GM18511 (cell line): Measurements from ENCODE around the gene ME2.
"Not testable (repeated sequence)": the region's sequence is repeated elsewhere in the genome, so short reads cannot be mapped to it uniquely, and the experiment has no call there.

Source experiments
- ATAC-seq: cut with Tn5 transposase; IDR thresholded peaks from one replicate; pipeline ENCODE4 v1.9.1; 2021; ENCODE audit warnings: mild to moderate bottlenecking, moderate library complexity; ENCODE audit not compliant: unreplicated experiment

ME2 gene

DNA sequence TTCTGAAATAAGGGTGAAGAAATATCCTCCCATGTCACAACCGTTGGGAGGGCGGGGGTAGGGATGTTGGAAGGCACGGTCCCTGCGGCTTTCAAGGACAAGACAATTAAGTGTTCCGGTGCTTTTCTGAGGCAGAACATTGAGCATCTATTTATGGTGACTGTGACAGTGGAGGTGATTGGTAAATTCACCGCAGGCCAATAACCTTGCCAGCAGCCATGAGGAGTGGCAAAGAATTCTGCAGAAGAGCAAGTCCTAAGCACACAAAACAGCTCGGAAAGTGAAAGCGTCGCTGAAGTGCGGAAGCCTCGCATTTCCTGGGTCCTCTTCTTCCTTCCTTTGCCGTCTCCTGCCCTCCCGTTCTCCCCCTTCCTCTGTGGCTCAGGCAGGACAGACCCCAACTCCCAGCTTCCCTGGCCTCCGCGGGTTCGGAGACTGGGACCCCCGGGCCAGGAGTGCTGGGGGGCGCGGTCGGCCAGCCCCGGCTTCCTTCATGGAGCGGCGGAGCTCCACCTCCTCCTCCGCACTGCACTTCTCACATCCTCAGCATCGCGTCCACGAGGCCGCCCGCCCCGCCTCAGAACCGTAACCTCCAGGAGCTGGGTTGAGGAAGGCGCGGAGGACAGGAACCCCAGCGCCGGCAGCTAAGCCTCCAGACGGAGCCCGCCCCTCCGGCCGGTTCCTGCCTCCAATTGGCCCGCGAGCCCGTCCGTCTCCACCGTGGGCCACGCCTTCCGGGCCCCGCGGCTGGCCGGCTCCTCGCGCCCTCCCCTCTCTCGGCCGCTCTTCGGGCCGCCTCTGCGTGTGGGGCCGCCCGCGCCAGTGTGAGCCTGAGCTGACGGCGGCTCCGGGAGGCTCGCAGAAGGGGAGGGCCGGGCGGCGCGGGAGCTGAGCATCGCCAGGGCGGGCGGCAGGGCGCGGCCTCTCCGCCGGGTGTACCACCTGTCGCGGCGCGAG lies at the start of gene ME2:
TSS of gene ME2 (plus strand) at position 774 of the 957 bp plus-strand sequence. CDS start 16,703 bp downstream, outside the sequence.
- ATAC-seq: peak; percentile 95

DNA sequence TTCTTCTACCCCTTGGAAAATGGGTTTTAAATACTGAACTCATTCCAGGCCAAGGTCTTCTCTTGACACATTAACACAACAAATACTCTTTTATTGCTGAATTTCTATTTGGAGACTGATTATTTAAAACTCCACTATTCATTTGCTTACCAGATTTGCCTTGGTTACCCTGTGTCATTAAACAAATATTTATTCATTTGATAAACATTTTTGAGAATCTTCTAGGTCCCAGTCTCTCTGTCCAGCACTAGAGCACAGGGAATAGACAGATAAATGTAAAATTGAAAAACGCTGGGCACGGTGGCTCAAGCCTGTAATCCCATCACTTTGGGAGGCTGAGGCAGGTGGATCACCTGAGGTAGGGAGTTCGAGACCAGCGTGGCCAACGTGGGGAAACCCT lies 49.3 kb upstream of the ME2 start:
- ATAC-seq: no peak

- ATAC-seq: peak; percentile 60
Measured at GRCh38 chr18:50830544-50830943, 48.4 kb upstream of the ME2 start.

- peak; percentile 56 for ATAC-seq
Measured at GRCh38 chr18:50832754-50833153, 46.2 kb upstream of the ME2 start.

- ATAC-seq: not testable (repeated sequence)
Measured at GRCh38 chr18:50833496-50833895, 45.4 kb upstream of the ME2 start.

DNA sequence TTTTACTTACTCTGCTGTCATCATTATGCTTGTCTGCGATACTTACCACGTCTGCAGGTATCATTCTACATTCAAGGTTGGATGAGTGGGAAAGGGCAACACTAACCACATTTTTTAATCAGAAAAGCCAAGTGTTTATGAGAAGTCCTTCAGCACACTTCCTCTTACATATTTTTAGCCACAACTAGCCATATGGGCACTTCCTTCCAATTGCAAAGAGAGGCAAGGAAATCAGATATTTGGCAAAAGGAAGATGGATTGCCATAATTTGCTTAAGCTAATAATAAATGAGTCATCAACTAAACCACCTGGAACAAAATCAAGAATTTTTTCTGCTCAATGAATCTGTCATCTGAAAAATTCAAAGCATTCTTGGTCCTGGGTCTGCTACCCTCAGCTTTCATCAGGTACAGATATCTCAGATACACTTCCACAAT lies 42.4 kb upstream of the ME2 start:
- ATAC-seq: peak; percentile 51

DNA sequence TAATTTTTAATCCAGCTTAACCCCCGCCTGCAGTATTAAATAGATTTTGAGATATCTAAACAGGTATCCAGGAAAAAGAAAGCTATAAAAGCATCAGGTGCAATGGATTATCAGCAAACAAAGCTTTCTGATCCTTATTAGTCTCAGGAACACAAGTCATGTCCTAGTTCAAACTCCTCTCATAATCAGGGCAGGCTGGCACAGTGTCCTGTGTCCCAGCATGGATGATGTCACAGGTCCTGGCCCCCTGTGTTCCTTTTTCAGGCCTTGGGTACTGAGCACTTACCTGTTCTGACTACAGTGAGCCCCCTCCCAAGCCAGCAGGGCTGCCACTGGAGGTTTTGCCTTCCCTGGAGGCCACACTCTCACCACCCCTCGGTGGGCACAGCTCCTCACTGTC lies 39.6 kb upstream of the ME2 start:
- no peak for ATAC-seq

DNA sequence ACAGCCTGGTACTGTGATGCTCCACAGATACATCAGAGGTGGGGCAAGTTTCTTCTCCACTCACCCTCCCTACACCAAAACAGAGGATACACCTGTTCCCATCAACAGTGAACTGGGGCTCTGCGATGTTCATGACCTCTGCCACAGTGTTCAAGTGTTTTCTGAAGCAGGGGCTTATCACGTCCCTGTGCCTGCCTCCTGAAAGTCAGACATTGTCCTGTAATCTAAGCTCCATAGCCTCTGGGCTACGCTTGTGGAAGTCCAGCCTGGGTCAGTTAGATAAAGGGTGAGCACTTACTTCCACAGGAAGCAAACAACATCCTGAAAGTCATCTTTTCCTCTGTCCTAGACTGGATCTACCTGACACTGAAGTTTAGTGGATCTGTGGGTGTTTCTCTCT lies 38.9 kb upstream of the ME2 start:
- no peak for ATAC-seq

GRCh38 chr18:50842846-50843245 lies 36.1 kb upstream of the ME2 start:
- ATAC-seq: no peak

- ATAC-seq: no peak
Measured at GRCh38 chr18:50844554-50844953, 34.4 kb upstream of the ME2 start.

GRCh38 chr18:50844960-50845359 lies 34.0 kb upstream of the ME2 start:
- ATAC-seq: no peak

- ATAC-seq: no peak
Measured at GRCh38 chr18:50847192-50847591, 31.7 kb upstream of the ME2 start.

DNA sequence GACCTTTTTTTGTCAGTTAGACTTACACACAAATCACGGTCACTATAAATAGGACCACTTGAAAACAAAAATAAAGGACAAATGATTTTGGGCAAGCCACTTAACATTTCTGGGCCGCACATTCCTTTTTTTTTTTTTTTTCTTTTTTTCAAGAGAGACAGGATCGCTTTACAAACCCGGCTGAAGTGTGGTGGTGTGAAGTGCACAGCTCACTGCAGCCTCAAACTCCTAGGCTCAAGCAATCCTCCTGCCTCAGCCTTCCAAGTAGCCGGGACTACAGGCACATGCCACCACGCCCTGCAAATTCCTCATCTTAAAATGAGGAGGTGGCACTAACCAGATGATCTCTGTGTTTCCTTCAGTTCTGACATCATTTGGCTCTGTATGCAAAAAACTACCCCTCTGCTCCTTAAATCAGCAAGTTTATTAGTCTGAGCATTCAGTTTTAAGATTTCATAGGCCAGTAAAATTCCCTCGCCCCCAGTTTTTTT lies 30.8 kb upstream of the ME2 start:
- no peak for ATAC-seq

GRCh38 chr18:50848991-50849390 lies 29.9 kb upstream of the ME2 start:
- no peak for ATAC-seq

GRCh38 chr18:50849419-50849821 lies 29.5 kb upstream of the ME2 start:
- no peak for ATAC-seq

DNA sequence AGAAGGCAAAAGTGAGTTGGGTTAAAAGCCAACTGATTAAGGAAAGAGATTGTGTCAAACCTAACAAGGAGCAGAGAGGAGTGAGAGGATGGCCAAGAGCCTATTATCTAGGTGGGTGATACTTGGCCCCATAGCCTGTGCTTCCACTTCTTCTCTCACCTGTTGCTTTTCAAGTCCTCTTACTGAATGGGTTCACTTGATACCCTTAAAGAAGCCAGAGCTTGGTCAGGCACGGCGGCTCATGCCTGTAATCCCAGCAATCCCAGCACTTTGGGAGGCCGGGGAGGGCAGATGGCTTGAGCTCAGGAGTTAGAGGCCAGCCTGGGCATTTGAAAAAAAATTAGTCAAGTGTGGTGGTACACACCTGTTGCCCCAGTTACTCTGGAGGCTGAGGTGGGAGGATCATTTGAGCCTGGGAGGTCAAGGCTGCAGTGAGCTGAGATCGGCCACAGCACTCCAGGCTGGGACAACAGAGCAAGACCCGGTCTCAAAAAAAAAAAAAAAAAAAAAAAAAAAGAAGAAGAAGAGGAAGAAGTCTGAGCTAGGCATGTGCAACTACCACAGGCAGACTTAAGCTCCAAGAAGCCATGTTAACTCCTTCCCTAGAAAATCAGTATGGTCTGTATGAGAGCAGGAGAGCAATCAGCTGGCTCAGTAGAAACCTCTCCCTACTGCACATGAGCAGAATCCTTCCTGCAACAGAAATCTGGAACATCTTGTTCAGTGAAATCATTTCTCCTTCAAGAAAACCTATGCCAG lies 28.4 kb upstream of the ME2 start:
- no peak for ATAC-seq

DNA sequence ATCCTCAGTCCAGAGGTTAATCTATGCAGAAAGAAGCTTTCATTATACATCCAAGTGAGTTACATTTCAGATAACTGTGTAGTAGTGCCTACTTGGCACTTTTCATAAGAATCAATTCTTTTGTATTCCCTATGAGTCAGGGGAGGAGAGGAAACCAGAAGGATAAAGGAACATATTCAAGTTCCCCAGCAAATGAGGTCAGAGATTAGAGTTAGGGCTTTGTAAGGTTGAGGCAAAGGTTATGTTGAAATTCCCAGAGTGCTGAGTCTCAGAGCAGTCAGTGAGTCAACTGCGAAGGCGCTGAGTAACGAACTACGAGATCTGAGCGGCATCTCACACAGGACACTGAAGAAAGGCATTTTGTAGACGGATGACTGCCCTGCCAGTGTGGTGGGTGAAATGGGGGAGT lies 25.1 kb upstream of the ME2 start:
- ATAC-seq: no peak

- no peak for ATAC-seq
Measured at GRCh38 chr18:50855976-50856757, 22.8 kb upstream of the ME2 start.

- not testable (repeated sequence) for ATAC-seq
Measured at GRCh38 chr18:50857166-50857565, 21.8 kb upstream of the ME2 start.

- ATAC-seq: no peak
Measured at GRCh38 chr18:50857694-50858093, 21.2 kb upstream of the ME2 start.
